Posterior vena cava (tissue), 2 donors: ENCODE measurements around the gene FAM53B. TPM values are rescaled to one million over a fixed set of nuclear protein-coding genes. Genes with fewer than 3 reads are reported as not detected.

ENCODE experiments used
- total RNA-seq, 2 donors: library from RNA; stranded (reverse); fragmentation: NEBNext Ultra II Directional; extraction: Animal tissue kit (Norgen Biotek cat#: 25700); gene quantifications; one replicate each; pipeline ENCODE4 v1.2.1, GENCODE V29; 2021
- donor health status: DM: yes; HTN: yes; CAD: no.
- donor health status: DM: yes; HTN: yes; CAD: no.

The FAM53B gene
- total RNA-seq, 2 donors from 2014 or later = 15.6 to 21.4 TPM

Other genes with a start within 250 kb of the FAM53B start
- gene EEF1AKMT2, start 47.5 kb upstream of the FAM53B start, total RNA-seq = 10 to 100 TPM; 14.8 to 15.3 TPM
- 10 to 100 TPM; 12.4 to 13.0 TPM for gene ABRAXAS2, start 57.4 kb upstream of the FAM53B start, total RNA-seq
- gene ZRANB1, start 197.7 kb upstream of the FAM53B start, total RNA-seq = 10 to 100 TPM; 19.8 to 26.9 TPM